HG03558 (cell line): ENCODE results near the gene DCDC2B.

ENCODE experiments used
- ATAC-seq: cut with Tn5 transposase; IDR thresholded peaks from one replicate; pipeline ENCODE4 v1.9.1; 2021; ENCODE audit warnings: moderate number of reproducible peaks; ENCODE audit not compliant: unreplicated experiment; ENCODE audit errors: extremely low read depth

Gene DCDC2B

GRCh38 chr1:32195972-32196823 lies 12.7 kb upstream of the DCDC2B start:
- ATAC-seq, result no peak

GRCh38 chr1:32197074-32197473 lies 11.8 kb upstream of the DCDC2B start:
- no peak for ATAC-seq

GRCh38 chr1:32197837-32198236 lies 11.1 kb upstream of the DCDC2B start:
- ATAC-seq, result no peak

- no peak for ATAC-seq
Measured at GRCh38 chr1:32198237-32199042, 10.4 kb upstream of the DCDC2B start.

- no peak for ATAC-seq
Measured at GRCh38 chr1:32199043-32199716, 9.7 kb upstream of the DCDC2B start.

- ATAC-seq, result no peak
Measured at GRCh38 chr1:32199717-32200072, 9.2 kb upstream of the DCDC2B start.

- ATAC-seq, result no peak
Measured at GRCh38 chr1:32200226-32201010, 8.5 kb upstream of the DCDC2B start, which contains the start of gene CCDC28B. Gene CCDC28B, plus strand, starts transcription at chr1:32200595. Its CDS starts 1,341 bp downstream, at chr1:32201936.

- no peak for ATAC-seq
Measured at GRCh38 chr1:32201011-32201855, 7.7 kb upstream of the DCDC2B start.

GRCh38 chr1:32204943-32205361 lies 3.9 kb upstream of the DCDC2B start:
- ATAC-seq, result no peak

- ATAC-seq, result no peak
Measured at GRCh38 chr1:32205401-32206370, 3.2 kb upstream of the DCDC2B start, which contains the start of gene IQCC. Gene IQCC, plus strand, starts transcription at chr1:32205671. Its CDS starts 11 bp downstream, at chr1:32205682.

GRCh38 chr1:32208469-32208868 lies 420 bp upstream of the DCDC2B start:
- no peak for ATAC-seq

GRCh38 chr1:32215629-32216480 lies 7.0 kb downstream of the DCDC2B start:
- ATAC-seq, result no peak

GRCh38 chr1:32216566-32216965 lies 7.7 kb downstream of the DCDC2B start:
- no peak for ATAC-seq

GRCh38 chr1:32219022-32219421 lies 10.1 kb downstream of the DCDC2B start:
- no peak for ATAC-seq

- no peak for ATAC-seq
Measured at GRCh38 chr1:32220746-32221580, 12.1 kb downstream of the DCDC2B start.

- no peak for ATAC-seq
Measured at GRCh38 chr1:32221581-32221979, 12.7 kb downstream of the DCDC2B start.
